ENCODE measurements around the gene CSRP1. TPM values are rescaled to one million over a fixed set of nuclear protein-coding genes. Genes with fewer than 3 reads are reported as not detected.

The CSRP1 gene
- total and polyA plus RNA-seq, 9 of the 15 experiments (the other 6 are each of a cell fraction or from before 2014, with no cell fraction given): 6.8 to 39.4 (median 23.7) TPM

DNA sequence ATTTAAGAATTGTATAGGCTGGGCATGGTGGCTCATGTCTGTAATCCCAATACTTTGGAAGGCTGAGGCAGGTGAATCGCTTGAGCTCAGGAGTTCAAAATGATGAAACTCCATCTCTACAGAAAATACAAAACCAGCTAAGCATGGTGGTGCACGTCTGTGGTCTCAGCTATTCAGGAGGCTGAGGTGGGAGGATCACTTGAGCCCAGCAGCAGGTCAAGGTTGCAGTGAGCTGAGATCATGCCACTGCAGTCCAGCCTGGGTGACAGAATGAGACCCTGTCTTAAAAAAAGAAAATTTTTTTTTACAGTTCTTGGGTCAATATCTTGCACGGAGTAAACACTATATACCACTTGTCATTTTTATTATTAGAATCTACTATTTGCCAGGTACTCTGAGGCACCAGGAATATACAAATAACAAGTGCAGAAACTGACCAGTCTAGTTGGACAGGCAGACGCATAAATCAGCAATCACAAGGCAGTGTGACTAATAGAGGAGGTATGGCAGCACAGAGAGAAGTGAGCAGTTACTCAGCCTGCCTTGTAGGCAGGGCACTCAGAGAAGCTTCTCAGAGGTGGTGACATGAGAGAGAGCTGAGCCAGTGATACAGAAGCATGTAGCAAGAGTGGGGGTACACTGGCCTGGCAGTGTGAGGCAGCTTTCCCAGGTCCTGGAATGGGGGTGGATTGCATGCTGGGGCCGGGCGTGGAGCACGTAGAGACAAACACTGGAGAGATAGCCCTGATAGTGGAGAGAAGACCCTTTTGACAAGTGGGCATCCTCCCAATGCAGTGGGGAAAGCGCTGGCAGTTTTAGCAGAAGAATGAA lies 45.9 kb downstream of the CSRP1 start (continued):
- TF ChIP-seq, protein P1, sequence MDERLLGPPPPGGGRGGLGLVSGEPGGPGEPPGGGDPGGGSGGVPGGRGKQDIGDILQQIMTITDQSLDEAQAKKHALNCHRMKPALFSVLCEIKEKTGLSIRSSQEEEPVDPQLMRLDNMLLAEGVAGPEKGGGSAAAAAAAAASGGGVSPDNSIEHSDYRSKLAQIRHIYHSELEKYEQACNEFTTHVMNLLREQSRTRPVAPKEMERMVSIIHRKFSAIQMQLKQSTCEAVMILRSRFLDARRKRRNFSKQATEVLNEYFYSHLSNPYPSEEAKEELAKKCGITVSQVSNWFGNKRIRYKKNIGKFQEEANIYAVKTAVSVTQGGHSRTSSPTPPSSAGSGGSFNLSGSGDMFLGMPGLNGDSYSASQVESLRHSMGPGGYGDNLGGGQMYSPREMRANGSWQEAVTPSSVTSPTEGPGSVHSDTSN (CRISPR knock-in tag; IDR thresholded peaks at IDR 0.05; ENCODE audit: low read depth): no peak
- TF ChIP-seq, protein P1 (tag; conservative IDR thresholded peaks at IDR 0.05; ENCODE audit: low read depth): peak; percentile 94
- 0 out of 4 replicates have a peak, but pooled peaks of 1 of the 2 experiments have one; percentile 3 for TF ChIP-seq KDM4B (IDR thresholded peaks at IDR 0.05; ENCODE audit: borderline replicate concordance in 2 of 2, low read depth in 1 of 2)
- TF ChIP-seq ATF7 (IDR thresholded peaks at IDR 0.05): 0 out of 2 replicates have a peak, but pooled peaks have one; percentile 8
- TF ChIP-seq KLF16 (IDR thresholded peaks at IDR 0.05): no peak
- TF ChIP-seq BACH1 (tag; IDR thresholded peaks at IDR 0.05): no peak
- TF ChIP-seq GABPB1 (CRISPR knock-in tag; IDR thresholded peaks at IDR 0.05): 0 out of 2 replicates have a peak, but pooled peaks have one; percentile 16
- TF ChIP-seq TEAD2 (tag; IDR thresholded peaks at IDR 0.05): no peak
- TF ChIP-seq, protein P2, sequence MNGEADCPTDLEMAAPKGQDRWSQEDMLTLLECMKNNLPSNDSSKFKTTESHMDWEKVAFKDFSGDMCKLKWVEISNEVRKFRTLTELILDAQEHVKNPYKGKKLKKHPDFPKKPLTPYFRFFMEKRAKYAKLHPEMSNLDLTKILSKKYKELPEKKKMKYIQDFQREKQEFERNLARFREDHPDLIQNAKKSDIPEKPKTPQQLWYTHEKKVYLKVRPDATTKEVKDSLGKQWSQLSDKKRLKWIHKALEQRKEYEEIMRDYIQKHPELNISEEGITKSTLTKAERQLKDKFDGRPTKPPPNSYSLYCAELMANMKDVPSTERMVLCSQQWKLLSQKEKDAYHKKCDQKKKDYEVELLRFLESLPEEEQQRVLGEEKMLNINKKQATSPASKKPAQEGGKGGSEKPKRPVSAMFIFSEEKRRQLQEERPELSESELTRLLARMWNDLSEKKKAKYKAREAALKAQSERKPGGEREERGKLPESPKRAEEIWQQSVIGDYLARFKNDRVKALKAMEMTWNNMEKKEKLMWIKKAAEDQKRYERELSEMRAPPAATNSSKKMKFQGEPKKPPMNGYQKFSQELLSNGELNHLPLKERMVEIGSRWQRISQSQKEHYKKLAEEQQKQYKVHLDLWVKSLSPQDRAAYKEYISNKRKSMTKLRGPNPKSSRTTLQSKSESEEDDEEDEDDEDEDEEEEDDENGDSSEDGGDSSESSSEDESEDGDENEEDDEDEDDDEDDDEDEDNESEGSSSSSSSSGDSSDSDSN (IDR thresholded peaks at IDR 0.05; ENCODE audit: borderline replicate concordance in 1 of 2, low read depth in 2 of 2, low read length in 2 of 2): no peak
- TF ChIP-seq KAT8 (IDR thresholded peaks at IDR 0.05; ENCODE audit: low read depth): no peak
- TF ChIP-seq, protein P3, sequence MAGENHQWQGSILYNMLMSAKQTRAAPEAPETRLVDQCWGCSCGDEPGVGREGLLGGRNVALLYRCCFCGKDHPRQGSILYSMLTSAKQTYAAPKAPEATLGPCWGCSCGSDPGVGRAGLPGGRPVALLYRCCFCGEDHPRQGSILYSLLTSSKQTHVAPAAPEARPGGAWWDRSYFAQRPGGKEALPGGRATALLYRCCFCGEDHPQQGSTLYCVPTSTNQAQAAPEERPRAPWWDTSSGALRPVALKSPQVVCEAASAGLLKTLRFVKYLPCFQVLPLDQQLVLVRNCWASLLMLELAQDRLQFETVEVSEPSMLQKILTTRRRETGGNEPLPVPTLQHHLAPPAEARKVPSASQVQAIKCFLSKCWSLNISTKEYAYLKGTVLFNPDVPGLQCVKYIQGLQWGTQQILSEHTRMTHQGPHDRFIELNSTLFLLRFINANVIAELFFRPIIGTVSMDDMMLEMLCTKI (IDR thresholded peaks at IDR 0.05; ENCODE audit: partially characterized antibody): no peak
- TF ChIP-seq HOXB6 (CRISPR knock-in tag; IDR thresholded peaks at IDR 0.05; ENCODE audit: borderline replicate concordance): no peak
- TF ChIP-seq, protein P4, sequence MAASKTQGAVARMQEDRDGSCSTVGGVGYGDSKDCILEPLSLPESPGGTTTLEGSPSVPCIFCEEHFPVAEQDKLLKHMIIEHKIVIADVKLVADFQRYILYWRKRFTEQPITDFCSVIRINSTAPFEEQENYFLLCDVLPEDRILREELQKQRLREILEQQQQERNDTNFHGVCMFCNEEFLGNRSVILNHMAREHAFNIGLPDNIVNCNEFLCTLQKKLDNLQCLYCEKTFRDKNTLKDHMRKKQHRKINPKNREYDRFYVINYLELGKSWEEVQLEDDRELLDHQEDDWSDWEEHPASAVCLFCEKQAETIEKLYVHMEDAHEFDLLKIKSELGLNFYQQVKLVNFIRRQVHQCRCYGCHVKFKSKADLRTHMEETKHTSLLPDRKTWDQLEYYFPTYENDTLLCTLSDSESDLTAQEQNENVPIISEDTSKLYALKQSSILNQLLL (CRISPR knock-in tag; IDR thresholded peaks at IDR 0.05; ENCODE audit: borderline replicate concordance): no peak
- TF ChIP-seq ERF (CRISPR knock-in tag; IDR thresholded peaks at IDR 0.05): no peak
- TF ChIP-seq, protein P5, sequence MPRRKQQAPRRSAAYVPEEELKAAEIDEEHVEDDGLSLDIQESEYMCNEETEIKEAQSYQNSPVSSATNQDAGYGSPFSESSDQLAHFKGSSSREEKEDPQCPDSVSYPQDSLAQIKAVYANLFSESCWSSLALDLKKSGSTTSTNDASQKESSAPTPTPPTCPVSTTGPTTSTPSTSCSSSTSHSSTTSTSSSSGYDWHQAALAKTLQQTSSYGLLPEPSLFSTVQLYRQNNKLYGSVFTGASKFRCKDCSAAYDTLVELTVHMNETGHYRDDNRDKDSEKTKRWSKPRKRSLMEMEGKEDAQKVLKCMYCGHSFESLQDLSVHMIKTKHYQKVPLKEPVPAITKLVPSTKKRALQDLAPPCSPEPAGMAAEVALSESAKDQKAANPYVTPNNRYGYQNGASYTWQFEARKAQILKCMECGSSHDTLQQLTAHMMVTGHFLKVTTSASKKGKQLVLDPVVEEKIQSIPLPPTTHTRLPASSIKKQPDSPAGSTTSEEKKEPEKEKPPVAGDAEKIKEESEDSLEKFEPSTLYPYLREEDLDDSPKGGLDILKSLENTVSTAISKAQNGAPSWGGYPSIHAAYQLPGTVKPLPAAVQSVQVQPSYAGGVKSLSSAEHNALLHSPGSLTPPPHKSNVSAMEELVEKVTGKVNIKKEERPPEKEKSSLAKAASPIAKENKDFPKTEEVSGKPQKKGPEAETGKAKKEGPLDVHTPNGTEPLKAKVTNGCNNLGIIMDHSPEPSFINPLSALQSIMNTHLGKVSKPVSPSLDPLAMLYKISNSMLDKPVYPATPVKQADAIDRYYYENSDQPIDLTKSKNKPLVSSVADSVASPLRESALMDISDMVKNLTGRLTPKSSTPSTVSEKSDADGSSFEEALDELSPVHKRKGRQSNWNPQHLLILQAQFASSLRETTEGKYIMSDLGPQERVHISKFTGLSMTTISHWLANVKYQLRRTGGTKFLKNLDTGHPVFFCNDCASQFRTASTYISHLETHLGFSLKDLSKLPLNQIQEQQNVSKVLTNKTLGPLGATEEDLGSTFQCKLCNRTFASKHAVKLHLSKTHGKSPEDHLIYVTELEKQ (CRISPR knock-in tag; IDR thresholded peaks at IDR 0.05): no peak
